Gastroesophageal sphincter (tissue), 4 donors: Measurements from ENCODE around the gene RELL1. TPM values are rescaled to one million over a fixed set of nuclear protein-coding genes. Genes with fewer than 3 reads are reported as not detected.
"Not testable (repeated sequence)": the region's sequence is repeated elsewhere in the genome, so short reads cannot be mapped to it uniquely, and the experiment has no call there.

Experiments
- ATAC-seq: fragments of 150-250 bp; one replicate; pipeline ENCODE4 v1.9.1; 2016; ENCODE audit warnings: mild to moderate bottlenecking, moderate library complexity
- H3K27ac ChIP-seq, 4 donors: fragments of 200-600 bp; sonication (generic) in 3 of 4; 1 replicate in 3 of 4; 2 replicates in 1 of 4; pipeline ENCODE4 v1.5.1; 2016 to 2019
- H3K27me3 ChIP-seq: fragments of 200-600 bp; sonication (generic); one replicate; pipeline ENCODE4 v1.5.1; 2019
- H3K36me3 ChIP-seq, 2 donors: fragments of 200-600 bp; sonication (generic); one replicate each; pipeline ENCODE4 v1.5.1; 2019; ENCODE audit warnings: control low read depth in 1 of 2
- H3K4me1 ChIP-seq, 3 donors: fragments of 200-600 bp; sonication (generic); 1 replicate in 2 of 3; 2 replicates in 1 of 3; pipeline ENCODE4 v1.5.1; 2016 to 2019; ENCODE audit warnings: control low read depth in 2 of 3
- H3K4me3 ChIP-seq, 2 donors: fragments of 200-600 bp; sonication (generic); one replicate each; pipeline ENCODE4 v1.5.1; 2019; ENCODE audit warnings: mild to moderate bottlenecking in 1 of 2, moderate library complexity in 1 of 2
- H3K9me3 ChIP-seq, 3 donors: fragments of 200-600 bp; sonication (generic); one replicate each; pipeline ENCODE4 v1.5.1; 2017 to 2019; ENCODE audit warnings: control low read depth in 2 of 3
- CTCF ChIP-seq, 4 experiments: fragments of 200-600 bp in 2 of 4; fragments of 450-650 bp in 2 of 4; sonication (generic) in 1 of 4; IDR thresholded peaks; one replicate each; pipeline ENCODE4 v1.5.1; 2017 to 2019; ENCODE audit warnings: antibody characterized with exemption in 4 of 4, mild to moderate bottlenecking in 2 of 4, moderate library complexity in 2 of 4
- EP300 ChIP-seq: sonication (generic); formaldehyde crosslinking; IDR thresholded peaks from one replicate; pipeline ENCODE4 v1.6.1; 2017; ENCODE audit warnings: antibody characterized with exemption, mild to moderate bottlenecking
- POLR2A ChIP-seq, 2 donors: fragments of 450-650 bp; IDR thresholded peaks; one replicate each; pipeline ENCODE4 v1.6.1; 2017; ENCODE audit warnings: antibody characterized with exemption in 2 of 2, mild to moderate bottlenecking in 2 of 2, moderate library complexity in 1 of 2
- POLR2AphosphoS5 ChIP-seq: sonication (generic); formaldehyde crosslinking; IDR thresholded peaks from one replicate; pipeline ENCODE4 v1.6.1; 2017; ENCODE audit warnings: antibody characterized with exemption
- WGBS, 2 donors: methylation state at CpG; one replicate each; pipeline ENCODE4 v1.1.5; 2018; ENCODE audit warnings: low coverage in 1 of 2; 5-methylcytosine and 5-hydroxymethylcytosine counted together
- total RNA-seq, 4 donors: library from RNA; depleted of rRNA; stranded (reverse); fragments of >200 nt; gene quantifications; one replicate each; pipeline ENCODE4 v1.1.0, GENCODE V29; 2016

Gene RELL1
- total RNA-seq, 4 donors from 2014 or later: 61.0 to 96.7 (median 69.3) TPM

GRCh38 chr4:37675587-37676290 lies 10.4 kb downstream of the RELL1 start:
- WGBS, 2 donors: 78 to 89% methylated on average over 1 of the region's 1 CpG
- H3K4me1 ChIP-seq: peaks cover 2 to 70% (median 4%) of the 10 kb centered on the region in 3 donors
- H3K9me3 ChIP-seq: no peaks in the 10 kb centered on the region
- H3K36me3 ChIP-seq: no peaks in the 10 kb centered on the region
- no peaks in the 10 kb centered on the region for H3K27me3 ChIP-seq
- H3K4me3 ChIP-seq: no peak overlapping the region
- no peak overlapping the region for H3K27ac ChIP-seq
- TF ChIP-seq POLR2A (IDR thresholded peaks at IDR 0.05): no peak
- no peak for TF ChIP-seq CTCF (IDR thresholded peaks at IDR 0.05)
- TF ChIP-seq EP300: no peak
- TF ChIP-seq POLR2AphosphoS5: no peak
- ATAC-seq: no peak

- H3K27me3 ChIP-seq: no peaks in the 10 kb centered on the region
- H3K9me3 ChIP-seq: no peaks in the 10 kb centered on the region
- H3K4me1 ChIP-seq: peaks cover 2 to 62% (median 4%) of the 10 kb centered on the region in 3 donors
- WGBS, 2 donors: 30 to 35% methylated on average over 5 of the region's 5 CpGs
- H3K27ac ChIP-seq: no peak overlapping the region
- TF ChIP-seq POLR2AphosphoS5: no peak
- TF ChIP-seq CTCF (IDR thresholded peaks at IDR 0.05): no peak
- no peak for TF ChIP-seq EP300
- TF ChIP-seq POLR2A (IDR thresholded peaks at IDR 0.05): no peak
- no peak overlapping the region for H3K4me3 ChIP-seq
- H3K36me3 ChIP-seq: no peaks in the 10 kb centered on the region
- no peak for ATAC-seq
Observed at GRCh38 chr4:37674439-37674838, 11.7 kb downstream of the RELL1 start.

- H3K27ac ChIP-seq: no peak overlapping the region
- H3K4me1 ChIP-seq: peaks cover 2 to 54% (median 4%) of the 10 kb centered on the region in 3 donors
- H3K9me3 ChIP-seq: no peaks in the 10 kb centered on the region
- TF ChIP-seq POLR2AphosphoS5 (no peak), POLR2A (IDR thresholded peaks at IDR 0.05) (no peak), EP300 (no peak), CTCF (IDR thresholded peaks at IDR 0.05) (no peak)
- no peak overlapping the region for H3K4me3 ChIP-seq
- ATAC-seq: no peak
- no peaks in the 10 kb centered on the region for H3K27me3 ChIP-seq
- no peaks in the 10 kb centered on the region for H3K36me3 ChIP-seq
- 78 to 89% methylated on average over 4 of the region's 4 CpGs for WGBS, 2 donors
Observed at GRCh38 chr4:37673538-37674192, 12.5 kb downstream of the RELL1 start.

GRCh38 chr4:37671072-37671471 lies 15.1 kb downstream of the RELL1 start:
- H3K4me1 ChIP-seq: peaks cover 7 to 49% (median 12%) of the 10 kb centered on the region in 3 donors
- TF ChIP-seq POLR2AphosphoS5 (no peak), CTCF (IDR thresholded peaks at IDR 0.05) (no peak), POLR2A (IDR thresholded peaks at IDR 0.05) (no peak), EP300 (no peak)
- no peak overlapping the region for H3K27ac ChIP-seq
- no peaks in the 10 kb centered on the region for H3K27me3 ChIP-seq
- WGBS, 2 donors: 0 to 100% methylated on average over 1 of the region's 2 CpGs
- no peak overlapping the region for H3K4me3 ChIP-seq
- ATAC-seq: no peak
- no peaks in the 10 kb centered on the region for H3K36me3 ChIP-seq
- H3K9me3 ChIP-seq: no peaks in the 10 kb centered on the region

- H3K4me3 ChIP-seq: no peak overlapping the region
- no peaks in the 10 kb centered on the region for H3K9me3 ChIP-seq
- no peak for ATAC-seq
- 88% methylated on average over 1 of the region's 1 CpG; no CpG with 5 or more reads in 1 of the 2 donors for WGBS, 2 donors
- H3K4me1 ChIP-seq: peaks cover 6 to 49% (median 20%) of the 10 kb centered on the region in 3 donors
- H3K27ac ChIP-seq: no peak overlapping the region
- no peaks in the 10 kb centered on the region for H3K27me3 ChIP-seq
- TF ChIP-seq POLR2AphosphoS5 (no peak), EP300 (no peak), POLR2A (IDR thresholded peaks at IDR 0.05) (no peak), CTCF (IDR thresholded peaks at IDR 0.05) (no peak)
- no peaks in the 10 kb centered on the region for H3K36me3 ChIP-seq
Observed at GRCh38 chr4:37670249-37670648, 15.9 kb downstream of the RELL1 start.

- no CpG with 5 or more reads among the region's 26 CpGs for WGBS, 2 donors
- H3K9me3 ChIP-seq, ATAC-seq, H3K4me3 ChIP-seq, H3K36me3 ChIP-seq, H3K27ac ChIP-seq, H3K27me3 ChIP-seq: not testable (repeated sequence)
- peaks cover 9 to 49% (median 26%) of the 10 kb centered on the region in 3 donors for H3K4me1 ChIP-seq
Observed at GRCh38 chr4:37669124-37669523, 17.1 kb downstream of the RELL1 start.
